SKM-1 treated with dmso at 0.1 percent for 144 hours (cell line): Measurements from ENCODE around the gene RBP2.
A peak's percentile ranks its signal among the peaks of the same experiment; 100 is the strongest.

Source experiments
- DNase-seq: peaks from one replicate; lab custom pipeline; 2025; ENCODE audit not compliant: unreplicated experiment; lab: John Stamatoyannopoulos, UW

RBP2 gene

DNA sequence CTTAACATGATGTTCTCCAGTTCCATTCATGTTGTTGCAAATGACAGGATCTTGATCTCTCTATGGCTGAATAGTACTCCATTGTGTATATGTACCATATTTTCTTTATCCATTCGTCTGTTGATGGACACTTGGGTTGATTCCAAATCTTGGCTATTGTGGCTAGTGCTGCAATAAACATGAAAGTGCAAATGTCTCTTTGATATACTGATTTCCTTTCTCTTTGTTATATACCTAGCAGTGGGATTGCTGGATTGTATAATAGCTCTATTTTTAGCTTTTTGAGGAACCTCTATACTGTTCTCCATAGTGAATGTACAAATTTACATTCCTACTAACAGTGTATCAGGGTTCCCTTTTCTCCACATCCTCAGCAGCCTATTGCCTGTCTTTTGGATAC, 5.9 kb upstream of the RBP2 start:
- peak; percentile 11 for DNase-seq

DNA sequence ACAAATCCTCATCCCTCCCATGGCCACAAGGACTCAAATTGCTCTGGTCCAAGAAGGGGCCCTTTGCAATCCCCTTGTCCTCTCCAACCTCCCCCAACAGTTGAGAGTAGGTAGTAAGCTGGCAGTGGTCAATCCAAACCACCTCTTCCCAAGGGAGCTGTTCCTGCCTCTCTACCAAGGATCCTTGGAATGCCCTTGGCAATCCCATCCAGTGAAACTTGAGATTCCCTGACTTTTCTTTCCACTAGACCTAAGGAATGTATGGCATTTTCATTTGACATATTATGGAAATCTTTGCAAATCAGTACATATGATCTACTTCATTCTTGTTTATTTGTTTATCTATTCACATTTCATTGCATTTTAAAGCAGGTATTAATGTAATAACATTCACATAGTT, 4.8 kb upstream of the RBP2 start:
- DNase-seq: no peak

- DNase-seq: no peak
Measured at GRCh38 chr3:139480585-139480984, 4.3 kb upstream of the RBP2 start.

DNA sequence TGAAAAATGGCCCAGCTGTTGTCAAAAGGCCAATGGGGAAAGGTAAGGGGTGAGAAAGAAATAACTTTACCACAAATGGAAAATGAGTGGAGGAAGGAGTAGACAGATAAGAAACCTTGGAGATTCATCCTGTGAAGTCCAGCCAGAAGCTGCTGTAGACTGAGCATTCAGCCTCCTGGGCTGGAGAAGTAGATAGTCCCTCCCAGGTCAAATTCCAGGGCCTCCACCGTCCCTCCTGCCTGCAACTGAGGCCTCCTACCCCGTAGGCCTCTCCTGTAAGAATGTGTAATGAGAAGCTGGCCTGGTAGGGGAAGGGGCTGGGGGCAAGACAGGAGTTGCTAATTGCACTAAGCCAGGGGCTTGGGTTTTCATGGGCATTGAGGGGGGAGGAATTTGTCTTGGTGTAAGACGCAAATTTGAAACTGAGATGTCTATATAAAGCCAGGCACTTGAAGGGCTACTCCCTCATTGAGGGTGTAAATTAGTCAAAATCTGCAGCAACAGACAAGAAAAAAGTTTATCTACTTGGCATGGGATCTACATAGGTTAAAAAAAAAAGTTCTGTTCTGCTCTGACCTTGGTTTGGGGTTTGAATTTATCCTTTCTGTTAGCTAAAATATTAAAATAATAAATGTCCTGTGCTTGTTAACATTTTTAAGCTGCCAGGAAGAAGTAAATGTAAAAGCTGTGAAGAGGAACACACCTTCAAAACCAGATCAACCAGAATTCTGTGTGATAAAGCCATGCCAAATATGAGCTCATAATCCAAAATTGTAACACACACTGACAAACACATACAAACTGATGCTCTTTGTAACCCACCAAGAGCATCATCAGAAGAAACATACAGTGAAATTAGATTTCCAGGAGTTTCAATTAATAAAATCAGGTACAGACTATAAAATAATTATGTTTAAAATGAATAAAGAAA, 1.7 kb upstream of the RBP2 start:
- no peak for DNase-seq

DNA sequence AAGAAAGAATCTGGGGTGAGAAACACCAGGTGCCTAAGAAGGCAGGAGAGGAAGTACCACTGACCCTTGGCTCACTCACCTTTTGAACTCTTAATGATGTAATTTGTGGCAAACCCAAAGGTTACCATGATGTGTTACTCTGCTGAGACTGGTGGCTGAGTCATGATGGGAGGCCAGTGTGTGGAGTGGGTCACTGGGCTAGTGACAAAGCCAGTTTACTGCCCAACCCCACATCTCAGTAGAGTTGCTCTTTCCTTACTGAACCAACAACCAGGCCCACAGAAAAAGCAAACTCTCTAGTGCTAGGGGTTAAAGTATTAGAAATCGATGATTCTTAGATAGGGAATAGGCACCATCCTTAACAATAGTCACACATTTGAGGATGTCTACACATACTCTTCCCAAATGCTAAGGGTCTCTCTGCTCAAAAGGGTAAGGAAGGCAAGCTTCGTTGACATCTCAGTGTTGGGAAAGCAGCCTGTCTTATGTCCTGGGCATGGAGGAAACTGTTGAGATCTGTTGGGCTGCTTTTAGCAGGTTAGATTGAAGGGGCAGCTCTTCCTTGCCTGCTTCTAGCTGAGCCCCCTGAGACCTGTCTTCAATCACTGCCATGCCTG, 3.1 kb downstream of the RBP2 start:
- peak; percentile 46 for DNase-seq

DNA sequence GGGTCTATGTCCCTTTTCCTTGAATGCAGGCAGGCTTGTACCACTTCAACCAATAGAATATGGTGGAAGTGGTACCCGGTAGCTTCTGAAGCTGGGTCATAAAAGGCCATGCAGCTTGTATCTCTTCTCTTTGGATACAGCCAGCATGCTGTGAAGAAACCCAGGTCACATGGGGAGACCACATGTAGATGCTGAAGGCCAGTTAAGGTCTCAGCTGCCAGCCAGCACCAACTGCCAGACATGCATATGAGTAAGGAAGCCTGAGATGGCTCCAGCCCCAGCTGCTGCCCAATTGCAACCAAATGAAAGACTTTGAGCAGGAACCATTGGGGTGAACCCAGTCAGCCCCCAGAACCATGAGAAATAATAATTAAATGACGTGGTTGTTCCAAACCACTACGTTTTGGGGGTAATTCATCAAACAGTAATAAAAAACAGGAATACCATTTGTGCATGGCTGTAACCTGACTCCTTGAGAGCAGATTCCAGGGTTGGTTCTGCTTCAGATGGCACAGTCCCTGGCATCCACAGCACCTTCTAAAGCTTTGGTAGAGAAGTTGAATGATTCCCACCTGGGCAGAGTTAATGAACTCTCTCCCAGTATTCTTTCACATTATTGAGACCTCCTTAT, 3.8 kb downstream of the RBP2 start:
- DNase-seq: no peak

DNA sequence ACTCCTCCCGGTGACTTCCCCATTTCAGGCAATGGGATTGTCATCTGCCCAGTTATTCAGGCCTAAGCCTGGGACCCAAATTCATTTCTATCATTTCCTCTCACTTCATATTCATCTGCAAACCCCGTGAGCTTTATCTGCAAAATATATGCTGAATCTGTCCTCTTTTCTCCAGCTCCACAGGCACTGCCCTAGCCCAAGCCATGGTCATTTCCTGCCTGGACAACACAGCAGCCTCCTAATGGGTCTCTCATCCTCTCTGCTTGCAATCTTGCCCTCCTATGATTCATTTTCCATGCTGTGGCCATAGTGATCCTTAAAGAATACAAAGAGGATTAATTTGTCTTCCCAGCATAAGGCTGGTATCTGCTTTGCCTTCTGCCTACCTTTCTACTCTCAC, 6.1 kb downstream of the RBP2 start:
- DNase-seq: no peak

GRCh38 chr3:139468399-139468798, 7.9 kb downstream of the RBP2 start:
- no peak for DNase-seq

- no peak for DNase-seq
Measured at GRCh38 chr3:139466360-139466759, 10.0 kb downstream of the RBP2 start.

- DNase-seq: no peak
Measured at GRCh38 chr3:139465636-139466035, 10.7 kb downstream of the RBP2 start.

- no peak for DNase-seq
Measured at GRCh38 chr3:139463466-139463865, 12.8 kb downstream of the RBP2 start.

DNA sequence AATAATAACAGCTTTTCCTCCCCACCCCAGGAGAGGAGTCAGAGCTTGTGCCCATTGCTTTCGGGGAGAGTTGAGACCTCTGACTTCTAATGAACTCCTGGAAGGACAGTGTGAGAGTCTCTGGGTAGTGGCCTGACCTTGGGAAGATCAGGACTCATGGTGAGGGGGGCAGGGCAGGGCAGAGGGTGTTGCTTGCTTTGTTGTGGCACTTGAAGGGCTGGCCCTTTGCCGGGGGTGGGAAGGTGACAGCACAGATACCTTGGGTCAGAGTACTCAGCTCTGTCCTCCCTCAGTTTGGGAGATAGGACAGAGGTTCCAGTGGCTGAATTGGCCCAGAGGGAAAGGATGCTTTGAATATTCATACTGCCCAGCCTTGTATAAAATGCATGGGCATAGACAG, 15.8 kb downstream of the RBP2 start:
- no peak for DNase-seq

DNA sequence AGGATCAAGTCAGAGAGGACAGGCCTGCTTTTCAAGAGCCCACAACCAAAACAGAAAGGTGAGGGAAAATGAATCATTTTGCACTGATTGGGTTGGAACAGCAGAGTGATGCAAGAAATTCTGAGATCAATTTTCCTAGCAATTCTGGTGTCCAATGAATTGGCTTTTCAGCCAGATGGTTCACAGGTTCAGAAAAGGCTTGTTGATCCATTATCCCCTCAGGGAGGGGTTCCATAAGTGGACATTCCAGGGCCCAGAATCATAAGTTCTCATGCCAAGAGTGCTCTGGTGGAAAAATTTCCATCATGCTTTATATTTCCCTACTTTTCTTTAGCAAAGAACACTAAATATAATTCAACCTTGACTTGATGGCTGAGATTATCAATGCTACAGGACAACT, 16.2 kb downstream of the RBP2 start:
- no peak for DNase-seq

DNA sequence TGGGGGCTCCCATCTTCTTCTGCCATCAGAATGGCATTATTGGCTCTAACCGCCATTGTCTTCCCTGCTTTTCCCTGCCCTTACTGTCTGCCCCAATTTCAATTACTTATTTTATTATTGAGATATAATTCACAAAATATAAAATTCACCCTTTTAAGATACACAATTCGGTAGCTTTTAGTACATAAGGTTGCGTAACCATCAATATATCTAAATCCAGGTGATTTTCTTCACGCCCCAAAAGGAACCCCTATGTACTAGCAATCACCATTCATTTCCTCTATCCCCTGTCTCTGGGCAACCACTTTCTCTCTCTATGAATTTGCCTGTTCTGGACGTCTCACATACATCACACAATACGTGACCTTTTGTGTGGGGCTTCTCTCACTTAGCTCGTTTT, 18.0 kb downstream of the RBP2 start:
- no peak for DNase-seq

DNA sequence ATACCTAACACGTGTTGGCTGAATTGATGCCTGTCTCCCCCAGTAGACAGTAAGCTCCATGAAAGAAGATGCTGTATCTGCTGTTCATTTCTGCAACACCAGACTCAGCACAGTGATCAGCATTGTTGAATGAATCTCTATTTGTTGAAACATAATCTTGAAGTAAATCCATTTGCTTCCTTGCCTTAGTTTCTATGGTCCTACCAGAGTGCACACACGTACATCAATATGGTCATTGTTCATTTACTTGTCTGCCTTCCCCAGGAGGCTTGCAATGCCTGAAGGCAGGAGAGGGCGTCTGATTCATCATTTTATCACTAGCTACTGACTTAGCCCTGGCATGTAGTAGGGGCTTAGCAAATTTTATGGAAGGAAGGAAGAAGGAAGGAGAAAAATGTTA, 19.2 kb downstream of the RBP2 start:
- no peak for DNase-seq

DNA sequence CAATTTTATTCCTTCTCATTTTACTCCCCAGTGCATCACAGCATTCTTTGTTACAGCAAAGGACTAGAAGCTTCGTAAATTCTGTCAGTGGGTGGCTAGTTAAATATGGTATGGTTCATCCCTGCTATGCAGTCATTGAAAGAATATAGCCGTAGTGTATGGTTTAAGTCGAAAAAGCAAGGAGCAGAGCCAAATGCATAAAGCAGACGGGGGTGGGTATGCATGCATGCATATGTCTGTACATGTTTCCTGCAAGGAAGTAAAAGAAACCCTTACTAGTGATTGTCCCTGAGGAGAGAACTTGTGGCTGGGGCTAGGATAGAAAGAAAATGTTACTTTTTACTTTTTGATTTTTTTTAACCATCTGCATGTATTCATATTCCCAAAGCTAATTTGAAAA, 19.9 kb downstream of the RBP2 start:
- DNase-seq: no peak

DNA sequence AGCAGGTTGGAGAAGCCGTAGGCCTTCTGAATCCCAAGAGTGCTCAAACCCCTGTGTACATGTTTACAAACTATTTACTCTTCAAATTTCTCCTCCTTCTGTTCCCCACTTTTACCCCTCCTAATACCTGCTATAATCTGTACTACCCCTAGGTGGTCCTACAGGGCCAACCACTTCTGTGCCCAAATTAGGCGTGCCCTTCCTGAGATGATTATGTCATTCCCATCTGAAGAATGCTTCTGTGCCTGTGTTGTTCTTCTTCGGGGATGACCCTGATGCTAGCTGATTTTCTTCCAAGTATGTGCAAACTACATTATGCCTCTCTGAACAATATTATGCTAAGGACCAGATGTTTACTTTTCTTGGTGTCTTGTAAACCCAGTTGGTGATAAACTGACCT, 20.5 kb downstream of the RBP2 start:
- no peak for DNase-seq

GRCh38 chr3:139455206-139455605, 21.1 kb downstream of the RBP2 start:
- DNase-seq: no peak

GRCh38 chr3:139454346-139454745, 22.0 kb downstream of the RBP2 start:
- DNase-seq: no peak

- no peak for DNase-seq
Measured at GRCh38 chr3:139450159-139450558, 26.2 kb downstream of the RBP2 start.

- DNase-seq: no peak
Measured at GRCh38 chr3:139449566-139449965, 26.8 kb downstream of the RBP2 start.

DNA sequence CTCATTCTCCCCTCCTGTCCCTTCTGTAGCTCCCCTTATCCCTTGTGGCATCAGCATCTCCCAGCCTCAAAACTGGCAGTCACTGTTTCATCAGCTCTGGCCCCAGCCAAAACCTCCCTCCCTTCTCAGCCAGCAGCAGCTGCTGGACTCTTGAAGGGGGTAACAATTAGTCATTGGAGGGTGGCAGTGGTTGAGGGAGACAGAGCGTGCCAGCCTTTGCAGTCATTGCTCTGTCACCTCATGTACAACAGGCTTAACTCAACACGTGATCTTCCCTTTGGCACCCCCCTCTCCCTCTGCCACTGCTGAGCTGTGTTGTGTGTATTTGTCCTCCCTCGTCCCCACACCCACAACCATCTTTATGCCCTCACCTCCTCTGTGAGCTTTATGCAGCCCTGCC, 28.2 kb downstream of the RBP2 start:
- no peak for DNase-seq
